Measurements from ENCODE around the gene SMPX.

Gene SMPX

GRCh38 chrX:21741869-21742701 lies 15.8 kb downstream of the SMPX start:
- DNase-seq, result no peak

- no peak for DNase-seq
Observed at GRCh38 chrX:21741364-21741763, 16.6 kb downstream of the SMPX start.

- no peak for DNase-seq
Observed at GRCh38 chrX:21740329-21741274, 17.3 kb downstream of the SMPX start.

GRCh38 chrX:21738950-21739287 lies 19.0 kb downstream of the SMPX start:
- DNase-seq, result no peak

GRCh38 chrX:21738210-21738949 lies 19.5 kb downstream of the SMPX start:
- DNase-seq, result no peak

- DNase-seq, result no peak
Observed at GRCh38 chrX:21735768-21736127, 22.2 kb downstream of the SMPX start.

- DNase-seq, result no peak
Observed at GRCh38 chrX:21735038-21735767, 22.7 kb downstream of the SMPX start.

- no peak for DNase-seq
Observed at GRCh38 chrX:21734175-21734574, 23.7 kb downstream of the SMPX start.

- no peak for DNase-seq
Observed at GRCh38 chrX:21733705-21734104, 24.2 kb downstream of the SMPX start.

GRCh38 chrX:21730026-21730425 lies 27.9 kb downstream of the SMPX start:
- no peak for DNase-seq

GRCh38 chrX:21728276-21728968 lies 29.5 kb downstream of the SMPX start:
- no peak for DNase-seq

GRCh38 chrX:21725916-21726315 lies 32.0 kb downstream of the SMPX start:
- DNase-seq, result no peak

- DNase-seq, result no peak
Observed at GRCh38 chrX:21725496-21725895, 32.4 kb downstream of the SMPX start.

GRCh38 chrX:21723814-21724213 lies 34.1 kb downstream of the SMPX start:
- DNase-seq, result no peak

- DNase-seq, result no peak
Observed at GRCh38 chrX:21723084-21723483, 34.8 kb downstream of the SMPX start.

- DNase-seq, result no peak
Observed at GRCh38 chrX:21721195-21721594, 36.7 kb downstream of the SMPX start.

- DNase-seq, result no peak
Observed at GRCh38 chrX:21718575-21718974, 39.3 kb downstream of the SMPX start.

- no peak for DNase-seq
Observed at GRCh38 chrX:21717802-21718201, 40.1 kb downstream of the SMPX start.

GRCh38 chrX:21715825-21716224 lies 42.1 kb downstream of the SMPX start:
- DNase-seq, result no peak

- DNase-seq, result no peak
Observed at GRCh38 chrX:21715337-21715736, 42.6 kb downstream of the SMPX start.

GRCh38 chrX:21711848-21712197 lies 46.1 kb downstream of the SMPX start:
- DNase-seq, result no peak
